Stimulated activated CD4-positive, alpha-beta T cell treated with anti-CD3 and anti-CD28 coated beads, Interleukin-2, amount 100 ng/mL, for 24 hours (primary cell): ENCODE measurements around the gene PHRF1.

Experiments
- DNase-seq, 2 donors: peaks; one replicate each; pipeline ENCODE4 v3.0.0-alpha.2; 2020

Gene PHRF1

DNA sequence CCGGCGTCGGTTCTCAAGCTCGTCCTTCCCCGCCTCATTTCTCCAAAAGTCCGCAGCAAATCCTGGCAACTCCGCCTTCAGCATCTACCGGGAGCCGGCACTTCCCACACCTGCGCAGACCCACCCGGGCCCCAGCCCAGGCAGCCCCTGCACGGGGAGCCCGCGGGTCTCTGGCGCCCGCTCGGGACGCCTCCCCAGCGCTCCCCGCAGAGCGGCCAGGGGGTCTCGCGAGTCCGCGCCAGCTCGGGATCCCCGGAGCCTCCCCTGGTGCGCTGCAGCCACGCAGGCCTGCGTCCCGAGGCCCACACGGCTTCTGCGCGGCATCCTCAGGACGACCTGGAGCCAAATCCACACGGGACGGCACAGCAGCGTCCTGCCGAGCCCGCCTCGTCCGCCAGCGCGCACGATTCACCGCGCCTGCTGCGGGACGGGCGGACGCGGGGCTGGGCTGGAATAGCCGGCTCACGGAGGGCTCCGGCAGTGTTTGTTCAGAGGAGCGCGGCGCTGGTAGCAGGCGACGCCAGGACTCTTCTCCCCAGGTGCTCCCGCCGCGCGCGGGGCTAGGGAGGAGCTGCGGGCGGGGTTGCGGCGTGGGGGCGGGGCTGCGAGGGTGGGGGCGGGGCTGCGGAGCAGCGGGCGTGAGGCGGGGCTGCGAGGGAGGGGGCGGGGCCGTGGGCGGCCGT lies 816 bp upstream of the PHRF1 start:
- DNase-seq, result no peak

- DNase-seq, result no peak
Observed at GRCh38 chr11:576811-577610, 741 bp downstream of the PHRF1 start.

- no peak for DNase-seq
Observed at GRCh38 chr11:577611-577894, 1.3 kb downstream of the PHRF1 start.

- no peak for DNase-seq
Observed at GRCh38 chr11:578276-579035, 2.2 kb downstream of the PHRF1 start.

DNA sequence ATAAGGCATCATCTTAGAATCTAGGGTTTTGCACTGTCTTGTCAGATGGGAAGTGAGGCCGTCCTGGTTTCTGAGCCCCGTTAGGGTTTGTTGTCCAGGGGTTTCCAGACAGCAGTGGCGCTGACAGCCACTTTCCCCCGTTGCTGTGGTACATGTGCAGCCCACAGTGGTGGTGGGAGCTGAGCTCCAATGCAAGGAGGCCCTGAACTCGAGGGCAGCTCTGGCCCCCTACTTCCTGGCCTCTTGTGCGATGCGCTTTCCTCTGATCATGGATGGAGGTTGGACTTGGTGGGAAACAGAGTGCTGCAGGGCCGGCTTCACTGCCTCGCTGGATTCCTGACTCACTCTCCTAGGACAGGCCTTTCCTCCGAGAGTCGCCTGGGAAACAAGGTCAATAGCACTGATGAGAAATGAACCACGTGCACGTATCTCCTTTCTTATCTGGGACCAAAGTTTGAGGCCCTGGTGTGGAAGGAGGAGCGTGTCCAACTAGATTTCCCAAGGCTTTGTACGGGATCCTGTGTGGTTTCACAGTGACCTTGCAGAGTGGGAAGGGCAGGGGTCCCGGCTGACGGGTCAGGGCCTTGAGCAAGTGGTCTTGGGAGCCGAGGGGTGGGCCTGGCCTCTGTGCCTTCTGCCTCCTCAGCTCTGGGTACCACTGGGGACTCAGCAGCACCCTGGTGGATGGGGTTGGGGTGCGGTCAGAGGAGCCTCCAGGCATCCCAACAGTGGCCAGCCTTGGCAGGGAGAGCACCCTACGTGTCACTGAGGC lies 3.7 kb downstream of the PHRF1 start:
- no peak for DNase-seq

GRCh38 chr11:581342-581741 lies 5.1 kb downstream of the PHRF1 start:
- no peak for DNase-seq

GRCh38 chr11:581752-582151 lies 5.5 kb downstream of the PHRF1 start:
- DNase-seq, result no peak

DNA sequence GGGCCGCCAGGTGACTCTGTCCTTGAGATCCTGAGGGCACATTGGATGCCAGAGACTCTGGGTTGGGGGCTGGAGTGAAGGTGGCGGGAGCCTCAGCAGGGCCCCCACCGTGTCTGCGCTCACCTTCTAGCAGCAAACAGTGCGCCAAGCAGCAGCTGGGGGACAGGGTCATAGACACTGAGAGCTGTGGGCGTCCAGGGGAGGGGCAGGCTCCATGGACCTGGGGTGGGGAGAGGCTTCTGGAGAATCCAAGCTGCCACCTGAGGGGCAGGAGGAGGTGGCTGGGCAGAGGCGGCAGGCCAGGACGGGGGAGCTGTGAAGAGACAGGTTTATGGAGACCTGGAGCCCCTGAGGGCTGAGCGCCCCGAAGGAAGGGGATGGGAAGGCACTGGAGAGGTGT lies 8.0 kb downstream of the PHRF1 start:
- no peak for DNase-seq

DNA sequence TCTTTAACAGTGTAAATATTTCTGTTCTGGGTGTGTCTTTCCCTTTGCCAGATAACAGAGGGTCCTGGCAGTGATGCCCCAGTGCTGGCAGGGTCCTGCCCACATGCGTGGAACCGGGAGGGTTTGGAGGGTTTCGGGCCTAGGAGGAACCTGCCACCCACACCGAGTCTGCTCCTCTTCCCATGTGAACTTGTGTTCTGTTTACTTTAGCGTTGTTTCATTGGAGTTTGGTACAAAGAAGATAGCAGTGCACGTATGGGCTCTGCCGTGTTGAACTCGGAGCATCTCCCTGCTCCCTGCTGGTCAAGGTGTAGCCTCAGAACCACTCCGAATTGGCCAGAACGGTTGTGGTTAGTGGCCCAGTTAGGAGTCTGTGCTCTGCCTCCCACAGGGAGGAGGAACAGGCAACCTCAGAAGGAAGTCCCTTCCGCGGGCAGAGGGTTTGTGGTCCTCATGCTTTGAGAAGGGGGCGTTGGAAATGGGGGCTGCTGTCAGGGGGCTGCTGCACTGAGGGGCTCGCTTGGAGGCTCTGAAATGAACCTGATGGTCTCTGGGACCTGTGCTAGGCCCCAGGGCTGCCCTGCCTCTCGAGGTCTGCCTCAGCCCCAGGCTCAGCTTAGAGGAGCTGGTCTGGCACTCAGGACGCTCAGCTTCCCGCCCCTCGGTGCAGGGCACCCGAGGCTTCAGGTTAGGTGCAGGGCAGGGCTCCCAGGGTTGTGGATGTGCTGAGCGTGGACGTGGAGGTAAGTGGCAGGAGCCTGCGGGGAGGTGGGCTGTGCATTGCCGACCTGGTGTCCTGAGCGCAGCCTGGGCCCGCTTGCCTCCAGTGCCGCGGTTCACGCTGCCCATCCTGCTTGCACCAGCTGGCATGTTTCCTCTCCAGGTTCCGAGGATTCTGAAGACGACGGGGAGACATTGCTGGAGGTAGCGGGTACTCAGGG lies 10.4 kb downstream of the PHRF1 start:
- no peak for DNase-seq

- DNase-seq, result no peak
Observed at GRCh38 chr11:587546-587945, 11.3 kb downstream of the PHRF1 start.

DNA sequence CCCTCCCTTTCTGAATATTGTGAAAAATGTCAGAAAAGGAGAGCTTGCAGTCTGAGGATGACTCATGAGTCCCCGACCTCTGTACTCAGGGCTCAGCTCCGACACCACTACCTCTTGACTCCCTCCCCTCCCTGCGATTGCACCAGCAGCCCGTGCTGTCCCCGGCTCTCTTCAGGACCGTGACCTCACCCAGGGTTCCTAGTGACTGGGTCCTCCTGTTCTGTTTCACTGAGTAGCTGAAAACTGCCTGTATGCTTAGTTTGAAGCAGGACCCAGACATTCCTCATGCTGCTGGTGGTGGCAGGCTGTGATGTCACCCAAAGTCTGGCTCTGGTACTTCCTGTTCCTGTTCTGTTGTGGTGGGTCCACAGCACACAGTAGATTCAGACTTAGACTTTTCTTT lies 11.7 kb downstream of the PHRF1 start:
- DNase-seq, result peak; percentile 62 to 66

DNA sequence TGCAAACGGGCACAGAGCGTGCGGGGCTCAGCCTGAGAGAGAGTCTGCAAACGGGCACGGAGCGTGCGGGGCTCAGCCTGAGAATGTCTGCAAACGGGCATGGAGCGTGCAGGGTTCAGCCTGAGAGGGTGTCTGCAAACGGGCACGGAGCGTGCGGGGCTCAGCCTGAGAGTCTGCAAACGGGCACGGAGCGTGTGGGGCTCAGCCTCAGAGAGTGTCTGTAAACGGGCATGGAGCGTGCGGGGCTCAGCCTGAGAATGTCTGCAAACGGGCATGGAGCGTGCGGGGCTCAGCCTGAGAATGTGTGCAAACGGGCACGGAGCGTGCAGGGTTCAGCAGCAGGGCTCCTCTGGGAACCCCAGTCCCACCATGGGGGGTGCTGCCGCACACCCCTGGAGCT lies 13.5 kb downstream of the PHRF1 start:
- DNase-seq, result no peak

- no peak for DNase-seq
Observed at GRCh38 chr11:590997-591396, 14.7 kb downstream of the PHRF1 start.

- DNase-seq, result no peak
Observed at GRCh38 chr11:592501-592900, 16.2 kb downstream of the PHRF1 start.

- no peak for DNase-seq
Observed at GRCh38 chr11:592918-593317, 16.6 kb downstream of the PHRF1 start.

- DNase-seq, result no peak
Observed at GRCh38 chr11:593347-593746, 17.1 kb downstream of the PHRF1 start.

DNA sequence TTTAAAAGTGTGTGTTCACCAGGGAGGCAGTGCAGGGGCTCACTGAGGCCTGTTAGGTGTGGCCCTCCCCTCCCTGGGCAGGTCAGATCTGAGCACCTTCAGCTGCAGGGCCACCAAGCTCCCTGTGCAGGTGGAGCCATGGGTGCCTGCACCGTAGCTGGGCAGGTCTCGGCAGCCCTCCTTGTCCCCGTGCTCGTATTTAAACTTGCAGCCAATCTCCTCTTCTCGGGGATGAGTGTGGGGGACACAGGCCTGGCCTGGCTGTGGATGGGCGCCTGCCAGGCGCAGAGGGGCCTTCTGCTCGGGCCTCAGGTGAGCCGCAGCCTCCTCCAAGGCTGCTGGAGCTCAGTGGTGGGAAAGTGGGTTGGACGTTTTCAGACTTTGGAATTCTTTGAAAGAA lies 19.1 kb downstream of the PHRF1 start:
- DNase-seq, result no peak

- DNase-seq, result no peak
Observed at GRCh38 chr11:596374-596773, 20.1 kb downstream of the PHRF1 start.

DNA sequence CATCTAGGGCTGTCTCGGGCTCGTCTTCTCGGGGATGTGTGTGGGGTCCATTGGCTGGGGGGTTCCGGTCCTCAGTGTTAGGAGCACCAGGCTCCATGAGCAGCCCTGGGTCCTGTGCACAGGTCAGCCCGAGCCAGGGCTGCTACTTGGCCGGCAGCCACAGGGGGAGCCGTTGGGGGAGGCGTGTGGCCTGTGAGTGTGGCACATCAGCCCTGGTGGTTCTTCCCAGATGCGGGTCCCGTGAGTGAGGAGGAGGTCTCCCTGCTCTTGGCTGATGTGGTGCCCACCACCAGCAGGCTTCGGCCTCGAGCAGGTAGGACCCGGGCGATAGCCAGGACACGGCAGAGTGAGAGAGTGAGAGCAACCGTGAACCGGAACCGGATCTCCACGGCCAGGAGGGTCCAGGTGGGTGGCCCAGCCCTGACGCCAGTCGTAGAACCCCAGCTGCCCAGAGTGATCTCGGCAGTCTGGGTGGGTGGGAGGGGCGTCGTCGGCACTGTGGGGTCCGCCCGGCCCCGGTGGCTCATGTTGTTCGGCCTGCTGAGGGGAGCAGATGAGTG lies 21.0 kb downstream of the PHRF1 start:
- DNase-seq, result no peak

- DNase-seq, result no peak
Observed at GRCh38 chr11:598005-598680, 21.9 kb downstream of the PHRF1 start.

DNA sequence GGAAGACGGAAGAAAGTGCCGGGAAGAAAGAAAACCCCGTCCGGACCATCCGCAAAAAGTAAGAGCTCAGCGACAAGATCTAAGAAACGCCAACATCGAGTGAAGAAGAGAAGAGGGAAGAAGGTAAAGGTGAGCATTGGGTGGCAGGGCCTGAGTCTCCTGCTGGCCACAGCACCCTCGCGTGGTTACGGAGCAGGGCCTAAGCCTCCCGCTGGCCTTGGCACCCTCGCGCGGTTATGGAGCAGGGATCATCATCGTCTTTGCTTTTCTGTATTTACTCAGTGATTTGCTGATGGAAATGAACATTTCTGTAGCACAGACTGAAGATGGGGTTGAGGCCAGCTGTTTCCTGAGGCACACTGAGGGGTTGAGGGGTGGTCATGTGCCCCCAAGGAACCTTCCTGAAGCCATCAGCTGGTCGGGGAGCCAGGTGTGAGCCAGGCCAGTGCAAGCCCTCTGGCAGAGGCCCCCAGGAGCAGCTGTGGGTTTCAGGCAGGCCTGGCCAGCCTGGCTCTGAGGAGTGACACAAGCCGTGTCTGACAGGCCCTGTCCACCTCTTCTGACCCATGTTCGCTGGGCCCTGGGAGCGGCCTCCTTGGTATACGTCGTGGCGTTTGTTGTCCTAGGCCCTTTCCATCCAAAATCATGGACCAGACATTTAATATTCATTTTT lies 25.4 kb downstream of the PHRF1 start:
- DNase-seq, result no peak
